GM19240 (cell line): ENCODE measurements around the gene FGFR2.
"Not testable (repeated sequence)": the region's sequence is repeated elsewhere in the genome, so short reads cannot be mapped to it uniquely, and the experiment has no call there.

Experiments used
- DNase-seq: peaks from one replicate; pipeline ENCODE4 v3.0.0; 2011; ENCODE audit warnings: low spot score; ENCODE audit not compliant: insufficient read length

Gene FGFR2

DNA sequence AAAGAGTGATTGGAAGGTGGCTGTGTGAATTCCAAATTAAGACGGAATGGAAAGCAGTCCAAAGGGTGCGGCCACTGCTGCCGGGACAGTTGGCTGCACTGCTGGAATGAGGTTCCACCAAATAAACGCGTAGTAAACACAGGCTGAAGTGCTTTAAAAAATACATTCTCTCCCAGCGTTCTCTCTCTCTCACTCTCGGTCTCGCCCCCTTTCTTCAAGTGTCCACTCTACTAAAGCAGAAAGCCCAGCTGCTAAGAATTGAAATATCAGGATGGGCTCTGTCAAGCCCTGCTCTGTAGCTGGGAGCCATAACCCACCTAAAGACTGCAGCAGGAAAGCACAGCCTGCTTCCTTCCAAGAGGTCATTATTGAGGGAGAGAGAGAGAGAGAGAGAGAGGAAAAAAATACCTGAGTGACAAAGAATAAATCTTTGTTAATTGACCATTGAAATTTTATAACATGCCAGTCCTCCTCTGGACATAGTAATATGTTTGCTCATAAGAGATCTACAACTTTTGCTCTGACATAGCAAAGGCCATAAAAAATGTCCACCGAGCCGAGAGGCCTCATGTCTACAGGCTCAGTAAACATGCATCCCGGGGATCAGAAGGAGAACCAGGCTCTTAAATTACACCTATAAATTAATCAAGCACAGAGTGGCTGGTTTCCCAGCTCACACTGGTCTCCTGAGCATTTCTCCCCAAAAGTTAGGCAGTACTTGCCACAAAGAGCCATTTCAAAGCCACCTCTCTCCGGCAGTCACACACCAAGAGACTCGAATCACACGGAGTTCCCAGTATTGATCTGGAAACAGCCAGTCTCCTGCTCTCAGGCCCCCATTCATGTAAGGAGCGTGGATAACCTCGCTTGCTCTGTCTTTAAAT lies 72.8 kb downstream of the FGFR2 start:
- no peak for DNase-seq

DNA sequence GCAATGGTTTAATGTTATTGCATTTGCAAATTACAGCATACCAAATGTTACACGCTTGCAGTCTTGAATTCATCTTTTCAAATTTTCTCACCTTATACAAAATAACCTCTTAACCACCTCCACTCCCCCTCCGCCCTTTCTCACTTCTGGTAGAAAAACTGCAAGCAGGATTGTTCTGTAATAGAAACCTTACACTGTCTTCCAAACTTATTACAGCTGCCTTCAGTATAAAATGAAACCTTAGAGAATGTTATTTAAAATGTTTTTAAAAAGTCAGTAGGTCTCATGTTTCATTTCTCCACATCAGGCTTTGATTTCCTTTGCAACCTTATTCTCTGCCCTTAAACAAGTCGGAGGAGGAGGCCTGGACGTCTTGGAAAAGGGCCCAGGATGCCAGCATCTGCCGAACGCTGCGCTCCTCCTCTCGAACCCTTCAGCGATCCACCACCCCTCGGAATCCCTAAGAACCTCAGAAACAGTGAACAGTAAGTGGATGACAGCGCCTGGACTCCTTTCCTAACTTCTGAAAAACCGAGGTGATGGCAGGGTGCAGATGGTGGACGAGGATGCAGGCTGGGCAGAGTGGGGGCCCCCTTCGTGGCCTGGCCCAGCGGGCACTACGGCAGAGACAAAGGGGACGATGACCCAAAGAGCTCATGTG lies 74.0 kb downstream of the FGFR2 start:
- DNase-seq = no peak

DNA sequence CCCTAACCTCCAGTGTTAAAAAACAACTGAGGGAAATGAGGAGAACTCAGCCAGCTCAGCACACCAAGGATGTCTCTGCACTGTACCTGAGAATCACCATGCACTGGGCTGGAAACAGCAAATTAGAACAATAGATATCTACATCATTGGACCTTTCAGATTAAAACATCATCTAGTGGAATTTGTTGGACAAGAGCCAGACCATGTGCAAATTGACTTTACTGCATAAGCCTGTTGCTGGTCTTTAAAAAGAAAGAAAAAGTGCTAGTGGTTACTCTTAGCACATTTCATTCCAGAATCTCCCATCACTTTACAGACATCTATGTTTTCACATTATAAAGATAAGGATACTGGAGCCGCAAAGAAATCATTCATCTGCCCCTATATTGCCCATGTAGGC lies 75.4 kb downstream of the FGFR2 start:
- DNase-seq = no peak

DNA sequence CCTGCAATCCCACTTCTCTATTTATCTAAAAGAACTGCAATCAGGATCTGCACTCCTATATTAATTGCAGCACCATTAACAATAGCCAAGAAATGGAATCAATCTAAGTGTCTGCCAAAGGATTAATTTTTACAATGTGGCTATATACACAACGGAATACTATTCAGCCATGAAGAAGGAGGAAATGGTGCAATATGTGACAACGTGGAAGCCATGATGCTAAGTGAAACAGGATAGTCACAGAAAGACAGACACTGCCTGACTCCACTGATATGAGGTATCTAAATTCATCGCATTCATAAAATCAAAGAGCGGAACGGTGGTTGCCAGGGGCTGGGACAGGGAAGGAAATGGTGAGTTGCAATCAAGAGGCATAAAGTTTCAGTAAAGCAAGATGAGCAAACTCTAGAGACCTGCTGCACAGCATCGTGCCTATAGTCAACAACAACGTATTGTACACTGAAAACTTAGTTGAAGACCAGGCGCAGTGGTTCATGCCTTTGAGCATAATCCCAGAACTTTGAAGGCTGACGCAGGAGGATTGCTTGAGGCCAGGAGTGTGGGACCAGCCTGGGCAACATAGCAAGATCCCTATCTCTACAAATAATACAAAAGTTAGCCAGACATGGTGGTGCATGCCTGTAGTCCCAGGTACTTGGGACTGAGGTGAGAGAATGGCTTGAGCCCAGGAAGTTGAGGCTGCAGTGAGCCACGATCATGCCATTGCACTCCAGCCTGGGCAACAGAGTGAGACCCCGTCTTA lies 76.3 kb downstream of the FGFR2 start:
- no peak for DNase-seq

DNA sequence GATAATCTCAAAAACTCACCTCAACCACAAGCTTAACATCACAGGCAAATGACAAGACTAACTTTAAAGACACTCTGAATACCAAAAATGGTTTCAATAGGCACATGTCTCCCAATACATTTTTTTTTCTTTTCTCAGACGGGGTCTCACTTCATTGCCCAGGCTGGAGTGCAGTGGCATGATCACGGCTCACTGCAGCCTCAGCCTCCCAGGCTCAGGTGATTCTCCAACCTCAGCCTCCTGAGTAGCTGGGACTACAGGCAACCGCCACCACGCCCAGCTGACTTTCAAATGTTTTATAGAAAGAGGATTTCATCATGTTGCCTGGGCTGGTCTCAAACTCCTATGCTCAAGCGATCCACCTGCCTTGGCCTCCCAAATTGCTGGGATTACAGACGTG lies 77.7 kb downstream of the FGFR2 start:
- not testable (repeated sequence) for DNase-seq

DNA sequence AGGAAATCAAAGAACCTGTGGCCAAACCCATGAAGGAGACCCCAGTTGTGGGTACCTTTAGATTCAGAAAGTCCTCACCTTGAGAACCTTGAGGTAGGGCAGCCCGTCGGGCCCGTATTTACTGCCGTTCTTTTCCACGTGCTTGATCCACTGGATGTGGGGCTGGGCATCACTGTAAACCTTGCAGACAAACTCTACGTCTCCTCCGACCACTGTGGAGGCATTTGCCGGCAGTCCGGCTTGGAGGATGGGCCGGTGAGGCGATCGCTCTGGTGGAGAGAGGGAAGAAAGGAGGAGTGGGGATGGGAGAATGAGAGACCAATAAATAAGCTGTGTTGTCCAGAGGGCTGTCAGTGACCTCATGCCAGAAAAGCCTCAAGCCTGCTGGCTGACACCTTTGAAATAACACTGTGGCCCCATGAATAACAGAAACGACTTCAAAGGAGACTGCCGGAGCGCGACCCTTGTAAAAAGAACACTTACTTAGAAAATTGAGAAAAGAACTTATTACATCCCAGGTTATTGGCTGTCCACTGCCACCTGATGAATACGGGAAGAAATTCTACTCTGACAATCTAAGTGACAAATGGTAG lies 78.2 kb downstream of the FGFR2 start:
- DNase-seq = no peak

DNA sequence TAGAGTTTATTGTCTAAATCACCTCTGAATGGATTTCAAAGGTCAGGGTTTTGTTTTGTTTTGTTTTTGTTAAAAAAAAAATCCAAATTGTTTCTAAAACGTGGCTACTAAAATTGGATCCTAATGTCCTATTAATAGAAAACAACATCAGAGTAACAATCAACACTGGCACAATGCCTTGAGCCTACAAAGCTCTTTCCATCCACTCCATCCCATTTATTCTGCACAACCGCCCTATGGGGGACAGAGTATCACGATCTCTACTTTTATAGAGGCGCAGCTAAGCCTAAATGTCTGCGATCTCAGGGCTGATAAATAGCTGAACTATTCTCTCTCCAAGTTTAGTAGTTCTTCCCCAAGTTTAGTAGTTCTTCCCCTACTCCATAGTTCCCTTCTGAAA lies 78.8 kb downstream of the FGFR2 start:
- no peak for DNase-seq

DNA sequence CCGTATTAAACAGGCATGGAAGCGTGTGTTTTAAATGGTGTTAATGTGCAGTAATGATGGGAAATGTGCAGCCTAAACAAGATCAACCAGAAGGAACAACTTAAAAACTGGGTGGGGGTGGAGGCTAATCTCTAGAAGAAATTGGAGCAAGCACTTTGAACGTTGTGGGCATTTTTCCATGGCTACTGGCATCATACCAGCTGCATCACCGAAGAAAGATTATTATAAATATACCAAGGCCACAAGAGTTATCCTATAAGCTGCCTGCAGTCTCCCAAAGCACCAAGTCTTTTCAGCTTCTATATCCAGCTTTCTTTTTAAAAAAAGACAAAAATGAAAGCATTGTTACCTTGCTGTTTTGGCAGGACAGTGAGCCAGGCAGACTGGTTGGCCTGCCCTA lies 79.9 kb downstream of the FGFR2 start:
- no peak for DNase-seq

DNA sequence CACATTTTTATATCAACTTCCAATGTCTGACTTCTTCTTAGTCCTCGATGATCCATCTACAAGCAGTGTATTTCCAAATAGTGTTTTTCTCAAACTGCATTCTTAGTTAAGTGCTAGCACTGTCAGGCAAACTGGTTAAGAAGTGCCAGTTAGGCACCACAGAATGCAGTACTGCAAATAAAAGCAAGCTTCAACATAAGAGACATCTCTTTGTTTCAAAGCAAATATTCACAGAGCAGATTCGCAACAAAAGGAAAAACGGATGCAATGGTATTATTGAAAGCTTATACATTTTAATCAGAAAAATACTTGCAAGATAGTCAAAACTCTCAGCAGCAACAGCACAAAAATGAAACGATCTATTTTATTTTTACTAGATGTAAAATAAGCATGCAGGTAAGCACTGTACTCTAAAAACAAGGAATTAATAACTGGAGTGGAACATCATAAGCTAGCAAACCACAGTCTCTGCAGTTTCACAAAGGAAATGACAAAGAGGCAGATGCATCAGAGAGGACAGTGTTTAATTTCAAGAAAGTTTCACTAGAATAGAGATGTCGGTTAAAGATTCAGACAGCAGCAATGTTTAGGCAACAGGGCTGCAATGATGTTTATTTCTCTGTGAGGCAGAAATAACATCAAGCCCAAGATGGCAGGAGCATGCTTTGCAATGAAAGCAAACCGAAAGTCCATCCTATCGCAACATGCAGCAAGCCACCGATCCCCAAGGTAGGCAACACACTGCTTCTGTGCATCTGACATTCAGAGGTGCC lies 82.0 kb downstream of the FGFR2 start:
- no peak for DNase-seq

DNA sequence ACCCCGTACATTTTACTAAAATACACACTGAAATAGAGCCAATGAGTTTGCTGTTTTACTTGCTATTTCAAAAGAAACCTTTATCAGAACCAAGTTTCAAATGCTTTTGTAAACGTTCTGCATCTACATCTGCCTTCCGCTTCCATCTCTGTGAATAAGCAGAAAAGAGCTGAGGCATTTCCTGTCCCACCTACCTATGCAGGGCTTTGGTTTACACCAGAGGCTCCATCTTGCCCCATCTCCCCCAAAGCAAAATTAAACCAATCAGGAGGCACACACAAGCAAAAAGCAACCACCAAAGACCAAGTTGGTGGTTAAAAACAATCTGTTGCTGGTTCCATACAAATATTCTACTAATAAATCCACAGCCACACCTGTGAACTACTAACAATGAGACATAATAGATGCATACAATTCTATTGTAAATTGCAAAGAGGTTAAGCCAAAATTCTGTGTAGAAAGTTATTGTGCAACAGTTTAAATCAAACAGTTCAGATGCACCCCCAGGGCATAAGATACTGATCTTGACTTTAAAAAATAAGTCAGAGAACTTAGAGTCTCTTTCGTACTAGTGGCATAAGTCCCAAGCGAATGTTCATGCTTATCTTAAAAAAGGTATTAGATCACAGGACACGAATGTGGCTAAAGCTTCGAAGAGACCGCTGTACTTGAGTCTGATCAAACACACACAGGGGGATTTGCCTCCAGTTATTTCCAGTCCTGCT lies 83.9 kb downstream of the FGFR2 start:
- no peak for DNase-seq

DNA sequence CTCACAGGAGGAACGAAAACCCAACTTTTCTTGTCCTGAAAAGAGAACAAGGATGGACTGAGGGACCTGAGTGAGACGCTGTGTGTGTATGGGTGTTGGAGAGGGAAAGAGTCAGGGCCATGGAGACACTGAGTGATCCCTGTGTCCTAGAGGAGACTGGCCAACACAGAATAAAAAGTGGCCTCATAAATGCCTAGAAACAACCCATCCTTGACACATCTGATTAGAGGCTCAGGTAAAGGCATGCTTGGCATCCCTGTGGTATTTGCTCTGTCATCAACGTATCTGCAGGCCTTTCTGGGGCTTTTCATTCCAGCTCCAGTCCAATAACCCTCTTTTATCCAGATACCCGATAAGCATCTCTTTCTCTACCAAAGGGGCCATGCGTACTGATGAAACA lies 86.3 kb downstream of the FGFR2 start:
- DNase-seq = no peak

DNA sequence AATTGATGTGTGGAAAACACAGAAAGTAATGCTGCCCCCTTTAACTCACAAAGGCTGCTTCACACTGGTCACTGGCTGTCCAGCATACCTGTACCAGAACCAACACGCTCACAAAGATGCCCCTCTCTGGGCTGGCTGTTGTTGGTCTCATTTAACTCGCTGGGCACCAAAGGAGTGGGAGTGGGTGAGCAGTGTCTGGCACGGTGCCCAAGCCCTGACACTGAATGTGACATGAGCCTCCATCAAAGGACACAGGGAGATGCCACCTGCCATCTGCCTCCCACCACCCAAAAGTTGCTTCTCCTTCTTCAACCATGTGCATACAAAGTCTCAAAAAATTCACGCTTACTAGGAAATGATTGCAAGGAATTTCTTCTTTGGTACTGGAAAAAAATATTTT lies 86.8 kb downstream of the FGFR2 start:
- no peak for DNase-seq

DNA sequence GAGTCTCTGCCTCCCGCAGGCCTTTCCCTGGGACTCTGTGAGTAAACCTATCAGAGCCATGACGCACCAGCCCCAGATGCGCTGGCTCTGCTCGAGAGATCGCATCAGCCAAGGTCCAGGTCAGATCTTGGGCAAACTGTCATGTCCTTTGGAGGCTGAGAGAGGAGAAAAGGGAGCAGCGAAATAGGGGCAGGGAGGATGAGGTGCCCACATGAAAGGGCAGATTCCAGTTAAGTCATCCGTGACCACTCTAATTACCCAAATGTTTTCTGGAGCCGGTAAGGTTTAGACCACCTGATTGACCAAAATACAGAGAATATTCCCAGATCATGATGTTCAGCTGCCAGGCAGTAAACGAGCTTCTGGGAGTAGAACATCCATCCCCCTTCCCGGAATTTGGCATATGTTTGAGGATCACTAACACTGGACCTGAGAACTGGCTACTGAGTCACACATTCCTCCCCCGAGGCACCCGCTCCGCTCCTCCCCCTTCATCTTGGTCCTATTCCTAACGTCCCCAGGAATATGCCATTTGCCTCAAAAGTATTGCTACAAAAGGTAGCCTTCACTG lies 88.0 kb downstream of the FGFR2 start:
- DNase-seq = no peak

DNA sequence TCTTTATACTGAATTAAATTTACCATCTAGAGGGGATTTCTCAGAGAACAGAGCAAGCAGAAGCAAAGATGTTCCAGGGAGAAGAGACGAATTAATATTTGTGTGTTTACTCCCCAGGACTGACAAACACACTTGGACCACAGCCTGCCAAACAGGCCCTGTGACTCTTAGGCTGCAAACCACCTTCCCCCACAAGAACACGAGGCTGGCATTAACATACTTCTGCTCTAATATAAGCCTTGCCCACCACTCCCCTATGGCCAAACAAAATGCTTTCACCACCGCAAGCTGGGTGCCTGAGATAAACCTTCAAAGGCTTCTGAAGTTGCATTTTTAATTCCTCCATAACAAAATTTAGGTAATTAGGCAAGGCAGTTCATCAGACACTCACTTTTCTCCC lies 88.4 kb downstream of the FGFR2 start:
- DNase-seq = no peak

DNA sequence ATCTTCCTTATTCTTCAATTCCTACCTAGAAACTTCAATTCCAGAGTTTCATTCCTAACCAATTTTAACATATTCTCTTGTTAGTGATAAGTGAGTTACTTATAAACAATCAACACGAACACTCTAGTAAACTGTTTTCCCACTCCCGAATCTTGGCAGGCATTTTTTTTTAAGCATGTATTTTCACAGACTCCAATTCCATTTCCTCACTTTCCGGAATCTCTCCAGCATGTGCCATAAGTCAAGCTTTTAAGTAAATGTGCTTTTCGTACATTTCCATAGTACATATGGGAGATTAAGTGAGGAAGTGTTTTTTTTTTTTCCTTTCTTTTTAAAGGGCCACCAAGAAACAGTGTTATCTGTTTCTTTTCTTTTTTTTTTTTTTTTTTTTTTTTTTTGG lies 89.1 kb downstream of the FGFR2 start:
- DNase-seq = no peak

DNA sequence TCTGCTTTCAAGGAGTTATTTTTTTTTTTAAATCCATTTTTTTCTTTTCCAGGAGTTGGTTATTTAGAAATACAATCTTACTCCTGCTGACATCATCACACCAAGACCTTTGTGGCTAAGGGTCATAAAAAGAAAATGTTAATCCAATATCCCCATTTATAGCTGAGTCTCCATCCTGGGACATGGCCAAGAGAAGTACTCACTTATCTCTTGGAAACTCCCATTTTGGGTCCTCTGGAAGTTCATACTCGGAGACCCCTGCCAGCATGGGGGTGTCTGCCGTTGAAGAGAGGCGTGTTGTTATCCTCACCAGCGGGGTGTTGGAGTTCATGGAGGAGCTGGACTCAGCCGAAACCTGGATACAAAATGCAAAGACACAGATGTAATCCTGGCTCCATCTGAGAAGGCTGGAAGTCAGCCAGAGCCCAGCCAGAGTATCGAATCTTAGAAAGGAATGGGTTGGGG lies 94.6 kb downstream of the FGFR2 start:
- no peak for DNase-seq

DNA sequence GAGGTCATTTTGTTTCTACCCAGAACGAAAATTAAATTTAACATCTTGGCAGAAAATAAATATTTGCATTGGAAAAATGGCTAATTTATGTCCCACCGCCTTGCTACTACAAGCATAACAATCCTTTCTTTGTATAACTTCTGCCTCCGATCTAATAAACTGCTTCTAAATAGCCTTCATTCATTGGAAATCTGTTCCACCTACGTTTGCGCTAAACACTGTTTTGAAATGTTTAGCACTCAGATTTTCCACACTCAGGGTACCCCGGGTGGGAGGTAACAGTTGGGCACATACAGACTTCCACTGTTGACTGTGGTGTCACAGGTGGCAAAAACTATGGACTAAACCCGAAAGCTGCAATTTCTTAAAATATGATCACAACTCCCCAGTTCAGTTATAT lies 96.4 kb downstream of the FGFR2 start:
- no peak for DNase-seq

DNA sequence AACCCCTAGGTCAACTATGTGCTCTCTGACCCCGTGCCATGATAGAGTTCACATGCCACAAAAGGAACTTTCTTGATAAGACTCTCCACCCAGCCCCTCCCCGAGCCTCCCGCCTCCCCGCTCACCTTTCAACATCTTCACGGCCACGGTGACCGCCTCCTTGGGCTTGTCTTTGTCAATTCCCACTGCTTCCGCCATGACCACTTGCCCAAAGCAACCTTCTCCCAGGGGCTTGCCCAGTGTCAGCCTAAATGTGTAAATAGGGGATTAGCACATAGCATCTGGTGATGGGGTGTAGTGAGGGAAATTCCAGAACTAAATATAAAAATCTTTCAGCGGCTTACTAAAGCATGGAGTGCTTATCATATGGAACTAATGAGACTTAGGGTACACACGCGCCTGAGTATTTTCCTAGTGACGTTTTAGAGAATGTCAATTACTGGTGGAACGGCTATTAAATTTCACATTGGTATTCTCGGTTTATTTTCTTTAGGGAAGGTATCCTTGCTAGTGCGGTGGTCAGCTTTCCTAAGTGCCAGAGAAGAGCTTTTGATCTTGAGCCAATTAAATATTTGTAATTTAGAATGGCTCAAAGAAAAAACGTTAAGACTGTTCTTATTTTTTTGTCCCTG lies 97.4 kb downstream of the FGFR2 start:
- DNase-seq = no peak
